ENCODE data around the gene FAM149B1.
A peak's percentile ranks its signal among the peaks of the same experiment; 100 is the strongest.

- TF ChIP-seq CTCF (conservative IDR thresholded peaks at IDR 0.05) (peak; percentile 85), ZFX (IDR thresholded peaks at IDR 0.05) (no peak)
Measured at GRCh38 chr10:73263693-73264347, 95.9 kb downstream of the FAM149B1 start.
